Measurements from ENCODE around the gene MOCOS. TPM values are rescaled to one million over a fixed set of nuclear protein-coding genes. Genes with fewer than 3 reads are reported as not detected.
A peak's percentile ranks its signal among the peaks of the same experiment; 100 is the strongest.

Gene MOCOS
- total RNA-seq, 1 experiment from 2014 or later = 12.1 TPM

GRCh38 chr18:36186461-36187192, 670 bp upstream of the MOCOS start:
- H3K36me3 ChIP-seq (ENCODE audit: control insufficient read depth in 1 of 2, insufficient read depth in 2 of 2, low read length in 2 of 2) = no peaks in the 10 kb centered on the region
- peak overlapping the region; percentile 96 for H3K4me2 ChIP-seq (ENCODE audit: low read length)
- H3K27ac ChIP-seq (ENCODE audit: low read depth, low read length) = peak overlapping the region; percentile 62
- peaks cover 28% of the 10 kb centered on the region for H3K79me2 ChIP-seq (ENCODE audit: insufficient read depth, low read length)
- ChIA-PET CTCF (no interaction called here), RAD21 (ENCODE audit: low non-redundant PET in 1 of 2, low total read pairs in 2 of 2, uncharacterized antibody in 2 of 2, unreplicated experiment in 2 of 2) (no interaction called here), POLR2A (no interaction called here)
- H2AFZ ChIP-seq (ENCODE audit: low read depth, low read length, poor library complexity, severe bottlenecking) = peak overlapping the region; percentile 89
- H4K20me1 ChIP-seq (ENCODE audit: insufficient read depth) = no peaks in the 10 kb centered on the region
- TSS peak; percentile 64 for BruUV-seq (replicated peaks)
- peak overlapping the region; percentile 92 for H3K9ac ChIP-seq (ENCODE audit: low read length)
- TF ChIP-seq MAX (IDR thresholded peaks at IDR 0.05) (no peak), CBX3 (IDR thresholded peaks at IDR 0.05; ENCODE audit: low read depth) (no peak), RAD21 (IDR thresholded peaks at IDR 0.05; ENCODE audit: low read depth) (peak; percentile 27; the same call in 1 of the 2 replicates), CTCF (IDR thresholded peaks at IDR 0.05 in 2 of 3, conservative IDR thresholded peaks at IDR 0.05 in 1 of 3; ENCODE audit: borderline replicate concordance in 1 of 3, insufficient read depth in 1 of 3, low read depth in 2 of 3, low read length in 2 of 3) (0 out of 6 replicates have a peak, but pooled peaks of 2 of the 3 experiments have one; percentile 11 to 13)
- no peaks in the 10 kb centered on the region for H3K9me3 ChIP-seq (ENCODE audit: control insufficient read depth in 1 of 2, insufficient read depth in 1 of 2, low read depth in 1 of 2, low read length in 2 of 2)
- H3K27me3 ChIP-seq (ENCODE audit: insufficient read depth, low read length) = no peaks in the 10 kb centered on the region
- intact Hi-C loops (cut with micrococcal nuclease) = no loop called here
- no peaks in the 10 kb centered on the region for H3K9me2 ChIP-seq (ENCODE audit: insufficient read depth)
- DNase-seq (ENCODE audit: low read depth, low spot score) = no peak
- peaks cover 12 to 27% of the 10 kb centered on the region in 2 experiments; a peak in 3 of 4 replicates for H3K4me1 ChIP-seq (ENCODE audit: control insufficient read depth in 1 of 2, insufficient read depth in 2 of 2, low read length in 2 of 2)
- peak; percentile 68 for ATAC-seq
- peak overlapping the region; percentile 77 to 87 for H3K4me3 ChIP-seq (replicated peaks in 1 of 2; ENCODE audit: low read depth in 1 of 2, low read length in 2 of 2)
